ENCODE results near the gene GNAT1. TPM values are rescaled to one million over a fixed set of nuclear protein-coding genes. Genes with fewer than 3 reads are reported as not detected.

The GNAT1 gene
- total RNA-seq, 2 experiments from 2014 or later = not detected

GRCh38 chr3:50169232-50169832 lies 22.1 kb upstream of the GNAT1 start:
- ChIA-PET POLR2A (no interaction called here), CTCF (ENCODE audit: unreplicated experiment) (interaction anchor here (0.6 kb wide), 1 partner anchor 19 kb away, joined by 3 read pairs; no protein-coding TSS in a partner anchor)
- no peak for TF ChIP-seq CTCF (conservative IDR thresholded peaks at IDR 0.05; ENCODE audit: low read length)
- Histone ChIP-seq H3K36me3 (ENCODE audit: insufficient read depth, low read length) (no peaks in the 10 kb centered on the region), H4K20me1 (ENCODE audit: insufficient read depth, low read length) (no peaks in the 10 kb centered on the region), H3K27ac (ENCODE audit: low read depth, low read length, poor library complexity, severe bottlenecking) (no peak overlapping the region), H3K79me2 (ENCODE audit: insufficient read depth, low read depth, low read length) (no peaks in the 10 kb centered on the region), H3K9me2 (ENCODE audit: insufficient read depth, low read length) (no peaks in the 10 kb centered on the region), H3K4me1 (ENCODE audit: insufficient read depth, low read length, poor library complexity, severe bottlenecking) (no peaks in the 10 kb centered on the region), H3K9me3 (ENCODE audit: low read length) (no peaks in the 10 kb centered on the region), H3K4me3 (ENCODE audit: low read depth, low read length, poor library complexity, severe bottlenecking) (no peak overlapping the region), H3K4me2 (ENCODE audit: low read length) (no peak overlapping the region), H2AFZ (ENCODE audit: low read length) (no peak overlapping the region)
- intact Hi-C loops (cut with micrococcal nuclease; ENCODE audit: unreplicated experiment) = no loop called here
- BruUV-seq (replicated peaks) = no TSS peak
- no peak for DNase-seq (ENCODE audit: low spot score)

- no peaks in the 10 kb centered on the region for H3K4me1 ChIP-seq (ENCODE audit: insufficient read depth, low read length, poor library complexity, severe bottlenecking)
- no peak overlapping the region for H3K27ac ChIP-seq (ENCODE audit: low read depth, low read length, poor library complexity, severe bottlenecking)
- H2AFZ ChIP-seq (ENCODE audit: low read length) = no peak overlapping the region
- H3K36me3 ChIP-seq (ENCODE audit: insufficient read depth, low read length) = no peaks in the 10 kb centered on the region
- H3K4me3 ChIP-seq (ENCODE audit: low read depth, low read length, poor library complexity, severe bottlenecking) = no peak overlapping the region
- POLR2A ChIA-PET = no interaction called here
- TF ChIP-seq EZH2phosphoT487 (IDR thresholded peaks at IDR 0.05; ENCODE audit: borderline replicate concordance, low read depth, low read length) = no peak
- TF ChIP-seq CTCF (conservative IDR thresholded peaks at IDR 0.05; ENCODE audit: low read length) = no peak
- intact Hi-C loops (cut with micrococcal nuclease; ENCODE audit: unreplicated experiment) = no loop called here
- H3K79me2 ChIP-seq (ENCODE audit: insufficient read depth, low read depth, low read length) = no peaks in the 10 kb centered on the region
- H4K20me1 ChIP-seq (ENCODE audit: insufficient read depth, low read length) = no peaks in the 10 kb centered on the region
- no peak overlapping the region for H3K4me2 ChIP-seq (ENCODE audit: low read length)
- H3K9me3 ChIP-seq (ENCODE audit: low read length) = no peaks in the 10 kb centered on the region
- no peak for DNase-seq (ENCODE audit: low spot score)
- no peaks in the 10 kb centered on the region for H3K9me2 ChIP-seq (ENCODE audit: insufficient read depth, low read length)
- BruUV-seq (replicated peaks) = no TSS peak
- CTCF ChIA-PET (ENCODE audit: unreplicated experiment) = no interaction called here
Measured at GRCh38 chr3:50169858-50170257, 21.6 kb upstream of the GNAT1 start.

DNA sequence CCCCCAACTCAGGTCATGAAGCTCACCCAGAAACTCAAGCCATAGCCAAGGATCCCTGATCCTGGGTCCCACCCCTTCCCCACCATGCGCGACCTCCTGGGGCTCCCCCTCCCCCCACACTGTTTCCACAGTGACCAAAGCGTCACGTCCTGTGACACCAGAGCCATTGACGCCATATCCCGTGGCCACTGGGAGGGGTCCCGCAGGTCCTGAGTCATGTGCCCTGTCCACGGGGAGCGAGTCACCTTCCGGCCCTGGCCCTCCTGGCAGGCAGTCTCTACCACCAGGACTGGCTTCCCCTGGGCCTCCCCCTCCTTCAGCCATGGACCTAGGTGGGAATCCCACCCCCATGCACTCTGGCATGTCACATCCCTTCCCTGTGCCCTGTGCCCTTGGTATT lies 20.7 kb upstream of the GNAT1 start:
- H3K4me1 ChIP-seq (ENCODE audit: insufficient read depth, low read length, poor library complexity, severe bottlenecking) = no peaks in the 10 kb centered on the region
- H4K20me1 ChIP-seq (ENCODE audit: insufficient read depth, low read length) = no peaks in the 10 kb centered on the region
- no peaks in the 10 kb centered on the region for H3K36me3 ChIP-seq (ENCODE audit: insufficient read depth, low read length)
- no peak overlapping the region for H3K27ac ChIP-seq (ENCODE audit: low read depth, low read length, poor library complexity, severe bottlenecking)
- no peaks in the 10 kb centered on the region for H3K9me3 ChIP-seq (ENCODE audit: low read length)
- H3K4me2 ChIP-seq (ENCODE audit: low read length) = no peak overlapping the region
- no peaks in the 10 kb centered on the region for H3K79me2 ChIP-seq (ENCODE audit: insufficient read depth, low read depth, low read length)
- no peak for TF ChIP-seq EZH2phosphoT487 (IDR thresholded peaks at IDR 0.05; ENCODE audit: borderline replicate concordance, low read depth, low read length)
- no peak for TF ChIP-seq CTCF (conservative IDR thresholded peaks at IDR 0.05; ENCODE audit: low read length)
- H3K9me2 ChIP-seq (ENCODE audit: insufficient read depth, low read length) = no peaks in the 10 kb centered on the region
- no peak for DNase-seq (ENCODE audit: low spot score)
- no peak overlapping the region for H3K4me3 ChIP-seq (ENCODE audit: low read depth, low read length, poor library complexity, severe bottlenecking)
- ChIA-PET POLR2A (interaction anchor here (0.6 kb wide), 1 partner anchor 30 kb away, joined by 3 read pairs; no protein-coding TSS in a partner anchor), CTCF (ENCODE audit: unreplicated experiment) (no interaction called here)
- H2AFZ ChIP-seq (ENCODE audit: low read length) = no peak overlapping the region
- no TSS peak for BruUV-seq (replicated peaks)
- intact Hi-C loops (cut with micrococcal nuclease; ENCODE audit: unreplicated experiment) = no loop called here

Data from OCI-LY7 (cell line).